AG10803 (cell line): ENCODE measurements around the gene WDR55.
"Not testable (repeated sequence)": the region's sequence is repeated elsewhere in the genome, so short reads cannot be mapped to it uniquely, and the experiment has no call there.

Experiments
- DNase-seq: peaks from one replicate; pipeline ENCODE4 v3.0.0; 2010; ENCODE audit warnings: low read depth
- H3K4me3 ChIP-seq: 2 replicates; pipeline ENCODE4 v1.5.1; 2011; ENCODE audit warnings: mild to moderate bottlenecking, low read length, control low read depth
- CTCF ChIP-seq: conservative IDR thresholded peaks from 2 replicates; pipeline ENCODE4 v1.5.1; 2011; ENCODE audit warnings: mild to moderate bottlenecking, low read length, control low read depth, inconsistent platforms

WDR55 gene

GRCh38 chr5:140664359-140665119 lies at the start of gene WDR55:
TSS of gene WDR55 (plus strand) at chr5:140664904. CDS start at chr5:140664913, 9 bp downstream.
- peak; percentile 91 for DNase-seq
- TF ChIP-seq CTCF = no peak
- peak within 1 kb of the TSS; percentile 97 for H3K4me3 ChIP-seq

GRCh38 chr5:140622301-140622700 lies 42.4 kb upstream of the WDR55 start:
- DNase-seq = no peak
- no peak overlapping the region for H3K4me3 ChIP-seq
- no peak for TF ChIP-seq CTCF

- not testable (repeated sequence) for H3K4me3 ChIP-seq, DNase-seq
Observed at GRCh38 chr5:140623061-140623460, 41.6 kb upstream of the WDR55 start.

- not testable (repeated sequence) for H3K4me3 ChIP-seq, DNase-seq
Observed at GRCh38 chr5:140624886-140625285, 39.8 kb upstream of the WDR55 start.

- no peak overlapping the region for H3K4me3 ChIP-seq
- no peak for DNase-seq
- no peak for TF ChIP-seq CTCF
Observed at GRCh38 chr5:140627972-140628371, 36.7 kb upstream of the WDR55 start.

- no peak for DNase-seq
- no peak for TF ChIP-seq CTCF
- no peak overlapping the region for H3K4me3 ChIP-seq
Observed at GRCh38 chr5:140628711-140629110, 36.0 kb upstream of the WDR55 start.

GRCh38 chr5:140630292-140631035 lies 34.2 kb upstream of the WDR55 start:
- peak; percentile 24 for DNase-seq
- no peak overlapping the region for H3K4me3 ChIP-seq
- no peak for TF ChIP-seq CTCF

- H3K4me3 ChIP-seq = no peak overlapping the region
- no peak for TF ChIP-seq CTCF
- DNase-seq = no peak
Observed at GRCh38 chr5:140631036-140631417, 33.7 kb upstream of the WDR55 start.
